HEK293 (cell line): ENCODE measurements around the gene ILK.

Source experiments
- CTCF ChIA-PET: fragments of 350-600 bp; formaldehyde crosslinking; extraction: SDS; loops from one replicate; lab custom pipeline; 2021; ENCODE audit warnings: antibody characterized with exemption; lab: Yijun Ruan, JAX
- POLR2A ChIA-PET: fragments of 300-600 bp; formaldehyde crosslinking; extraction: SDS; loops from one replicate; lab custom pipeline; 2020; ENCODE audit warnings: antibody characterized with exemption, inconsistent platforms; lab: Yijun Ruan, JAX
- H3K27ac ChIP-seq: fragments of 200-500 bp; sonication (Bioruptor generic); 2 replicates; pipeline ENCODE4 v1.5.1; 2014; ENCODE audit warnings: low read depth, low read length, control low read depth, inconsistent platforms; ENCODE audit errors: extremely low read depth
- H3K36me3 ChIP-seq, 2 experiments: fragments of 200-500 bp in 1 of 2; sonication (Bioruptor generic) in 1 of 2; 1 replicate in 1 of 2; 2 replicates in 1 of 2; pipeline ENCODE4 v1.5.1; 2014 to 2017; ENCODE audit warnings: inconsistent platforms in 2 of 2, low read length in 2 of 2; ENCODE audit not compliant: control insufficient read depth in 2 of 2, insufficient read depth in 1 of 2
- H3K4me1 ChIP-seq: fragments of 200-500 bp; sonication (Bioruptor generic); 2 replicates; pipeline ENCODE4 v1.5.1; 2014; ENCODE audit warnings: mild to moderate bottlenecking, low read length, inconsistent platforms; ENCODE audit not compliant: control insufficient read depth, insufficient read depth
- H3K4me3 ChIP-seq: 2 replicates; pipeline ENCODE4 v1.5.1; 2011; ENCODE audit warnings: low read depth, mild to moderate bottlenecking, control low read depth, low read length, moderate library complexity
- H3K9me3 ChIP-seq: fragments of 200-500 bp; sonication (Bioruptor generic); 2 replicates; pipeline ENCODE4 v1.5.1; 2014; ENCODE audit warnings: low read depth, low read length, inconsistent platforms; ENCODE audit not compliant: control insufficient read depth, insufficient read depth
- GFI1B ChIP-seq: fragments of 450-650 bp; formaldehyde crosslinking; IDR thresholded peaks from 2 replicates; pipeline ENCODE4 v1.5.1; 2016; ENCODE audit warnings: missing biosample characterization, missing genetic modification characterization
- SETDB1 ChIP-seq: IDR thresholded peaks from one replicate; pipeline ENCODE4 v1.6.1; 2017; ENCODE audit warnings: mild to moderate bottlenecking, low read length, moderate library complexity, mixed read lengths; ENCODE audit not compliant: insufficient read length
- SP2 ChIP-seq: fragments of 450-650 bp; formaldehyde crosslinking; IDR thresholded peaks from 2 replicates; pipeline ENCODE4 v1.5.1; 2016; ENCODE audit warnings: missing biosample characterization, missing genetic modification characterization
- ZBTB11 ChIP-seq: fragments of 450-650 bp; formaldehyde crosslinking; conservative IDR thresholded peaks from 2 replicates; pipeline ENCODE4 v1.5.1; 2016; ENCODE audit warnings: low read depth, missing biosample characterization, missing genetic modification characterization
- ZBTB49 ChIP-seq: fragments of 450-650 bp; formaldehyde crosslinking; IDR thresholded peaks from 2 replicates; pipeline ENCODE4 v1.5.1; 2016; ENCODE audit warnings: missing biosample characterization, missing genetic modification characterization, low read depth
- ZFP3 ChIP-seq: fragments of 450-650 bp; formaldehyde crosslinking; IDR thresholded peaks from 2 replicates; pipeline ENCODE4 v1.5.1; 2016; ENCODE audit warnings: low read depth, missing biosample characterization, missing genetic modification characterization
- ZNF140 ChIP-seq: fragments of 450-650 bp; formaldehyde crosslinking; IDR thresholded peaks from 2 replicates; pipeline ENCODE4 v1.5.1; 2016; ENCODE audit warnings: missing biosample characterization, missing genetic modification characterization
- ZNF146 ChIP-seq: fragments of 450-650 bp; formaldehyde crosslinking; IDR thresholded peaks from 2 replicates; pipeline ENCODE4 v1.5.1; 2016; ENCODE audit warnings: missing biosample characterization, missing genetic modification characterization
- ZNF169 ChIP-seq: fragments of 450-650 bp; formaldehyde crosslinking; IDR thresholded peaks from 2 replicates; pipeline ENCODE4 v1.5.1; 2016; ENCODE audit warnings: missing biosample characterization, missing genetic modification characterization
- ZNF596 ChIP-seq: fragments of 450-650 bp; IDR thresholded peaks from 2 replicates; pipeline ENCODE4 v1.5.0; 2018; ENCODE audit warnings: missing biosample characterization, mild to moderate bottlenecking, missing genetic modification characterization, moderate library complexity
- ZNF610 ChIP-seq: fragments of 450-650 bp; formaldehyde crosslinking; IDR thresholded peaks from 2 replicates; pipeline ENCODE4 v1.5.1; 2016; ENCODE audit warnings: missing biosample characterization, missing genetic modification characterization, borderline replicate concordance
- ZNF670 ChIP-seq: fragments of 450-650 bp; formaldehyde crosslinking; IDR thresholded peaks from 2 replicates; pipeline ENCODE4 v1.5.1; 2016; ENCODE audit warnings: missing biosample characterization, missing genetic modification characterization, low read depth

ILK gene

GRCh38 chr11:6615882-6616585 is 12.5 kb downstream of the ILK start:
- no peak overlapping the region for H3K4me3 ChIP-seq
- 0 out of 2 replicates have a peak, but pooled peaks cover 4% of the 10 kb centered on the region for H3K4me1 ChIP-seq
- POLR2A ChIA-PET: interaction anchor here (0.7 kb wide), 1 partner anchor 11 kb away, joined by 4 read pairs; no protein-coding TSS in a partner anchor
- TF ChIP-seq ZNF146 (tag by site-specific recombination): no peak
- H3K27ac ChIP-seq: no peak overlapping the region
- peaks cover 0 to 43% of the 10 kb centered on the region in 2 experiments; a peak in 1 of 3 replicates for H3K36me3 ChIP-seq
- H3K9me3 ChIP-seq: no peaks in the 10 kb centered on the region
- CTCF ChIA-PET: interaction anchor here (0.6 to 0.7 kb wide), 2 partner anchors 61 to 237 kb away, joined by 3 to 5 read pairs; no protein-coding TSS in a partner anchor

- Histone ChIP-seq H3K9me3 (no peaks in the 10 kb centered on the region), H3K36me3 (peaks cover 0 to 38% of the 10 kb centered on the region in 2 experiments; a peak in 1 of 3 replicates), H3K4me1 (0 out of 2 replicates have a peak, but pooled peaks cover 4% of the 10 kb centered on the region), H3K4me3 (no peak overlapping the region), H3K27ac (no peak overlapping the region)
- CTCF ChIA-PET: interaction anchor here (0.6 to 1.3 kb wide), 2 partner anchors 9 to 238 kb away, joined by 4 to 5 read pairs; no protein-coding TSS in a partner anchor
- no peak for TF ChIP-seq ZFP3 (tag by site-specific recombination)
- no peak for TF ChIP-seq ZNF169
- no peak for TF ChIP-seq ZBTB11 (tag by site-specific recombination)
- POLR2A ChIA-PET: interaction anchor here (0.7 kb wide), 1 partner anchor 11 kb away, joined by 4 read pairs; no protein-coding TSS in a partner anchor
Measured at GRCh38 chr11:6616596-6617250, 13.1 kb downstream of the ILK start.

- CTCF ChIA-PET: interaction anchor here (0.9 to 1.3 kb wide), 2 partner anchors 10 to 66 kb away, joined by 3 to 4 read pairs; partner anchors contain the start of gene MRPL17
- no peak overlapping the region for H3K27ac ChIP-seq
Measured at GRCh38 chr11:6617315-6617781, 13.8 kb downstream of the ILK start.

More at GRCh38 chr11:6617315-6617781, 13.8 kb downstream of the ILK start:
- no peaks in the 10 kb centered on the region for H3K9me3 ChIP-seq
- H3K4me1 ChIP-seq: 0 out of 2 replicates have a peak, but pooled peaks cover 4% of the 10 kb centered on the region
- peaks cover 0 to 38% of the 10 kb centered on the region in 2 experiments; a peak in 1 of 3 replicates for H3K36me3 ChIP-seq
- no peak overlapping the region for H3K4me3 ChIP-seq
- TF ChIP-seq GFI1B (tag by site-specific recombination) (no peak), ZNF140 (tag by site-specific recombination) (no peak), SETDB1 (no peak), ZNF610 (tag by site-specific recombination) (no peak), ZNF670 (tag by site-specific recombination) (no peak), ZNF596 (tag by site-specific recombination) (no peak), ZBTB49 (no peak), SP2 (no peak)
- POLR2A ChIA-PET: interaction anchor here (1.0 kb wide), 1 partner anchor 66 kb away, joined by 3 read pairs; the partner anchor contains the start of gene MRPL17
